ENCODE results near the gene GLT1D1. TPM values are rescaled to one million over a fixed set of nuclear protein-coding genes. Genes with fewer than 3 reads are reported as not detected.

GLT1D1 gene
- total RNA-seq, 4 donors from 2014 or later: 0.57 to 2.9 (median 1.4) TPM

DNA sequence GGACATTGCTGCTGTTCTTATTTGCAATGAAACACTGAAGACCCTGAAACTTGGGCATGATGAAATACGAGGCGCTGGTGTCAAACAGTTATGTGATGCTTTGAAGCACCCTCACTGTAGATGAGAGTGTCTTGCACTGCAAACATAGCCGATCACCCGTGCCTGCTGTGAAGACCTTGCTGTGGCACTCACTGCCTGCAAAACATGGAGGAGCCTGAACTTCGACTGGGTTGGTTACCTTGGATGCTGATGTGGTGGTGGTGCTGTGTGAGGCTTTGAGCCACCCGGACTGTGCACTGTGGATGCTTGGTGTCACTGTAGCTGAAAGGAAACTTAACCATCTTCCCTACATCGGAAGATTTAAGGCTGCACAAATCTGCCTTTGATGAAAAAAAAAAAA, 162.9 kb downstream of the GLT1D1 start:
- peak in 1 of 2 donors; percentile 60 for DNase-seq (ENCODE audit: low spot score in 2 of 2)
- Histone ChIP-seq H3K4me3 (no peak overlapping the region), H3K4me1 (no peaks in the 10 kb centered on the region), H3K9me3 (peaks cover 4% of the 10 kb centered on the region), H3K27ac (no peak overlapping the region), H3K36me3 (no peaks in the 10 kb centered on the region), H3K27me3 (no peaks in the 10 kb centered on the region)
- WGBS: 71% methylated on average over 6 of the region's 7 CpGs
- no peak for TF ChIP-seq EP300 (IDR thresholded peaks at IDR 0.05)
- TF ChIP-seq POLR2A (IDR thresholded peaks at IDR 0.05): no peak
- no peak for TF ChIP-seq POLR2AphosphoS5 (IDR thresholded peaks at IDR 0.05)
- TF ChIP-seq, protein P1, sequence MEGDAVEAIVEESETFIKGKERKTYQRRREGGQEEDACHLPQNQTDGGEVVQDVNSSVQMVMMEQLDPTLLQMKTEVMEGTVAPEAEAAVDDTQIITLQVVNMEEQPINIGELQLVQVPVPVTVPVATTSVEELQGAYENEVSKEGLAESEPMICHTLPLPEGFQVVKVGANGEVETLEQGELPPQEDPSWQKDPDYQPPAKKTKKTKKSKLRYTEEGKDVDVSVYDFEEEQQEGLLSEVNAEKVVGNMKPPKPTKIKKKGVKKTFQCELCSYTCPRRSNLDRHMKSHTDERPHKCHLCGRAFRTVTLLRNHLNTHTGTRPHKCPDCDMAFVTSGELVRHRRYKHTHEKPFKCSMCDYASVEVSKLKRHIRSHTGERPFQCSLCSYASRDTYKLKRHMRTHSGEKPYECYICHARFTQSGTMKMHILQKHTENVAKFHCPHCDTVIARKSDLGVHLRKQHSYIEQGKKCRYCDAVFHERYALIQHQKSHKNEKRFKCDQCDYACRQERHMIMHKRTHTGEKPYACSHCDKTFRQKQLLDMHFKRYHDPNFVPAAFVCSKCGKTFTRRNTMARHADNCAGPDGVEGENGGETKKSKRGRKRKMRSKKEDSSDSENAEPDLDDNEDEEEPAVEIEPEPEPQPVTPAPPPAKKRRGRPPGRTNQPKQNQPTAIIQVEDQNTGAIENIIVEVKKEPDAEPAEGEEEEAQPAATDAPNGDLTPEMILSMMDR (IDR thresholded peaks at IDR 0.05): no peak

DNA sequence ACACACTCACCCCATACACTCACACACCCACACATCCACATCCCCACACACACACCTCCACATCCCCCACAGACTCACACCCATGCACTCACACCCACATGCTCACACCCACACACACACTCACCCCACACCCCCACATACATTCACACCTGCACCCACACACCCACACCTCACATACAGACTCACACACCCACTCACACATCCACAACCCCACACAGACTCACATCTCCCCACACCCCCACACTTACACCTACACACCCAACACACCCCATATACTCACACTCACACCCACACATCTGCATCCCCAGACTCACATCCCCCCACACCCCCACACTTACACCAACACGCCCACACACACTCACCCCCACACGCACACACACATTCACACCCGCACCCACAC, 171.8 kb downstream of the GLT1D1 start:
- no peak for TF ChIP-seq POLR2AphosphoS5 (IDR thresholded peaks at IDR 0.05)
- TF ChIP-seq POLR2A (IDR thresholded peaks at IDR 0.05): no peak
- TF ChIP-seq, protein P1 (IDR thresholded peaks at IDR 0.05): no peak
- no peak for TF ChIP-seq EP300 (IDR thresholded peaks at IDR 0.05)
- Histone ChIP-seq H3K27me3 (no peaks in the 10 kb centered on the region), H3K36me3 (no peaks in the 10 kb centered on the region), H3K9me3 (no peaks in the 10 kb centered on the region), H3K27ac (no peak overlapping the region), H3K4me3 (no peak overlapping the region), H3K4me1 (no peaks in the 10 kb centered on the region)
- DNase-seq (ENCODE audit: low spot score in 2 of 2): no peak
- 97% methylated on average over 3 of the region's 3 CpGs for WGBS

DNA sequence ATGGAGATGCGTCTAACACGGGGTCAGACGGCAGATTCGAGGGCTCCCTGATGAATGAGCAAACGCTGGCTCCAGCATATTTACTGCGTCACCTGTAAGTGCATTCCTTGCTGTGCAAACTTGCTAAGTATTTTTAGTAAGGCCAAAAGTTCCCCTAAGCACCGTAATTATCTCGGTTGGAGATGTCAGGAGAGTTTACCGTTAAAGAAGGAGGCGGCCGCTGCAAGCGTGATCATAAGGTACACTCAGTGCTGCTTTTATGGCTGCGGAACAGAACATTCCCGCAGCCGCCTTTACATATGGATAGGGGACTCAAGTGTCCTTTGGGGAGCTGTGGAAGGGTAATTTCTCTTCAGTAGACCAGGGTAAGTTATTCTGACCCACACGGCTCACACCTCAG, 175.6 kb downstream of the GLT1D1 start:
- H3K27ac ChIP-seq: no peak overlapping the region
- H3K36me3 ChIP-seq: no peaks in the 10 kb centered on the region
- WGBS: 38% methylated on average over 16 of the region's 16 CpGs
- no peak overlapping the region for H3K4me3 ChIP-seq
- H3K4me1 ChIP-seq: no peaks in the 10 kb centered on the region
- no peaks in the 10 kb centered on the region for H3K27me3 ChIP-seq
- no peaks in the 10 kb centered on the region for H3K9me3 ChIP-seq
- no peak for TF ChIP-seq EP300 (IDR thresholded peaks at IDR 0.05)
- TF ChIP-seq POLR2AphosphoS5 (IDR thresholded peaks at IDR 0.05): no peak
- TF ChIP-seq POLR2A (IDR thresholded peaks at IDR 0.05): no peak
- TF ChIP-seq, protein P1 (IDR thresholded peaks at IDR 0.05): no peak
- DNase-seq (ENCODE audit: low spot score in 2 of 2): no peak

Other genes starting within 250 kb of the GLT1D1 start
- gene SLC15A4, start 29.5 kb upstream of the GLT1D1 start, total RNA-seq: 10 to 100 TPM; 35.2 to 51.7 (median 45.6) TPM